GM19468 (cell line): ENCODE results near the gene GLDC.
A peak's percentile ranks its signal among the peaks of the same experiment; 100 is the strongest.
"Not testable (repeated sequence)": the region's sequence is repeated elsewhere in the genome, so short reads cannot be mapped to it uniquely, and the experiment has no call there.

Experiments
- ATAC-seq: cut with Tn5 transposase; IDR thresholded peaks from one replicate; pipeline ENCODE4 v1.9.1; 2021; ENCODE audit warnings: mild to moderate bottlenecking, moderate library complexity, moderate number of reproducible peaks; ENCODE audit not compliant: unreplicated experiment; ENCODE audit errors: extremely low read depth

Gene GLDC

DNA sequence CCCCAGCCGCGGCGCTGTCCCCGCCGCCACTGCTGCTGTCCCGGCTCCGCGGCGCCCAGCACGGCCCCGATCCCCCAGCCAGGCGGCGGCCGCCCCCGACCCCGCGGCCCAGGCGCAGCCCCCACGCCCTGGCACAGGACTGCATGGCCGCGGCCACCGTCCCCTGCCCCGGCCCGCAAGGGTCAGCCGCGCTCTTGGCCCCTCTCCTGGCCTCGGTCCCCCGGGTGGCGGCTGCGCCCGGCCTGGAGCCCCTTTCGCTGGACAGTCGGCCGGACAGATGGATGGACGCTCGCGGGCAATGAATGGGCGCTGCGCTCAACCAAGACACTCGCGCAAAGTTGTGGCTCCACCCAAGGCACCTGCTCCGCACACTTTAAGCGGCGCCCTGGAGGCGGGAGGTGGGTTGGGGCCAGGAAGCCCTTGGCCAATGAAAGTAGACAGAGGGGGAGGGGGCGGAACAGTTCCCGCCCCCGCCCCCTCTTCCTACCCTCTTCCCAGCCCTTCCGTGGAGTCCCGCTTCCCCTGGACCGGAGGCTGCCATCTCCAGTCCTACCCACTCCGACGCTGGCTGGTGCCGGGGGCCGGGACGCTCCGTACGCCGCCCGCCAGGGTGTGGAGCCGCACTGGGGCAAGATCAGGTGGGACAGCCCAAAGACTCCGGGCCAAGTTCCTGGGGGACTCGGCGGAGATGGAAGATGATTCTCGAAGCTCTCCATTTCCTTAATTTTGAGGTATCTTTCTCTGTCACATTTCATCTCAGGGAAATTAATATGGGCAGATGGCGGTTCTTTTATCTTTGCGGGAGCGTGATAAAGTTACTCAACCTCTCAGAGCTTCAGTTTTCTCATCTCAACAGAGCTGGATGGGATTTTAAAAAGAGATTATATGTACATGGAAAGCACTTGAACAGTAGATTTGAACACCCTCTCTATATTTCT, at the start of gene GLDC:
GLDC (minus strand) TSS at position 375 of the 938 bp plus-strand sequence; CDS start at position 145, 230 bp downstream.
- peak; percentile 75 for ATAC-seq

DNA sequence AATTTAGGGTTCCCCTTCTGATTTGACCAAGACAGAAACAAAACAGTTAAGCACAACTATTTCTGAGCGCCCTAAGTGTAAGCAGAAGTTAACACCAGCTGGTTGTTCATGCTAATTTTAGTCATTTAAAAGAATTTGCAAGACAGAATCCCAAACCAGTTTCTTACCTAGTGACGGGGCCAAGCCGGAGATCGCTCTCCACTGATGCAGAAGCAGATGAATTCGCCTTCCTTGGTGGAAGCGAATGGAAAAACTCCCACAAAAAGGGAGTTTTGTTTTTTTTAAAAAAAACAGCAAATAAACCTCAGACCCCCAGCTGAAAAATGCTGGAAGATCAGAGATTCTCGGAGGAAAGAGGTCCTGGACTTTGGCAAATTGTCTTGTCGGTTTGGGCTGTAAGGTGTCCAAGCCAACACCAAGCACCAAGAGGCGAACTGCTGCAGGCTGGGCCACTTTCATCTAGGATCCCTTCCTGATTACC, 47.4 kb upstream of the GLDC start:
- ATAC-seq, result no peak

DNA sequence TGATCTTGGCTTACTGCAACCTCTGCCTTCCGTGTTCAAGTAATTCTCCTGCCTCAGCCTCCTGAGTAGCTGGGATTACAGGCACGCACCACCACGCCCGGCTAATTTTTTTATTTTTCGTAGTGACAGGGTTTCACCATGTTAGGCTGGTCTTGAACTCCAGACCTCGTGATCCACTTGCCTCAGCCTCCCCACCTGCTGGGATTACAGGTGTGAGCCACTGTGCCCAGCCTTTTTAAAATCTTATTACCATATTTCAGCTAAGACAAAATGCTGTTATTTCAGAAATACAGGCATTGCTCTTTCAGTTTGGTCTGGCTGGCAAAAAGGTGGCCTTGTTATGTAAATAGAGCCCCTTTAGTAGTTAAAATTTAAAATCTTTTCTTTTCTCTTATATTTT, 46.9 kb upstream of the GLDC start:
- no peak for ATAC-seq

DNA sequence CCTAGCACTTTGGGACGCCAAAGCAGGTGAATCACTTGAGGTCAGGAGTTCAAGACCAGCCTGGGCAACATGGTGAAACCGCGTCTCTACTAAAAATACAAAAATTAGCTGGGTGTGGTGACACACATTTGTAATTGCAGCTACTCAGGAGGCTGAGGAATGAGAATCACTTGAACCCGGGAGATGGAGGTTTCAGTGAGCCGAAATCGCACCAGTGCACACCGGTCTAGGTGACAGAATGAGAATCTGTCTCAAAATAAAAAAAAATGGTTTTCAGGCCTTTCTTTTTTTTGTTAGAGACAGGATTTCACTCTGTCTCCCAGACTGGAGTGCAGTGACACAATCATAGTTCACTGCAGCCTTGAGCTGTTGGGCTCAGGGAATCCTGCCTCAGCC, 45.1 kb upstream of the GLDC start:
- ATAC-seq, result not testable (repeated sequence)

DNA sequence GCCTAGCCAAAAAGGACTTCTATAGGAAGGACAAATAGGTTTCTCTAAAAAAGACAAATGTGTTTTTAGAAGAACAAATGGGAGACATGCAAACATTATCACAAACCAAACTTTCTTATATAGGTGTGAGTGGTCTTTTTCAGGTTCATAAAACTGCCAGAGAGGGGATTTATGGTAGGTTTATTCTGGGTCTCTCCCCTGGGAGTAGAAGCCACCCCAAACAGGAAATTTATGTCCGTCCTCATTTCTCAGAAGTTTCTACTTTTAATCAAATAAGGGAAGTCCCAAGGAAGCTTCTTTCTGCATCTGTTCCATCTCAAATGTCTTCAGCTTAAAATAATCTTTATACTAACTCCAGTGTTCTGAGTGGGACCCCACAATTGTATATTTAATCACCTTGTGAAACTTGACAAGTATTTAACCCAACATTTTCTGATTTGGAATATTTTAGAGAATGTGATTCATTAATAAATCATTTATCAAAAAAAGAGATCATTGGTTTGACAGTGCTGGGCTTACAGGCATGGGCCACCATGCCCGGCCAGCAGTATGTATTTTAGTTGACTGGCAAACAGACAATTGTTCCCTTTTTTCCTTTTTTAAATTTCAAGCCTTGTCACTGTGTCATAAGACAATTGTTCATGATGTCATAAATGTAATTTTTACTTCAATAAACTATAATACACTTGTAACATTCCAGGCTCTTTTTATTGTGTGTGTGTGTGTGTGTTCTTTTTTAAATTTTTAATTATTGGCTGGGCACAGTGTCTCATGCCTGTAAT, 44.6 kb upstream of the GLDC start:
- no peak for ATAC-seq

DNA sequence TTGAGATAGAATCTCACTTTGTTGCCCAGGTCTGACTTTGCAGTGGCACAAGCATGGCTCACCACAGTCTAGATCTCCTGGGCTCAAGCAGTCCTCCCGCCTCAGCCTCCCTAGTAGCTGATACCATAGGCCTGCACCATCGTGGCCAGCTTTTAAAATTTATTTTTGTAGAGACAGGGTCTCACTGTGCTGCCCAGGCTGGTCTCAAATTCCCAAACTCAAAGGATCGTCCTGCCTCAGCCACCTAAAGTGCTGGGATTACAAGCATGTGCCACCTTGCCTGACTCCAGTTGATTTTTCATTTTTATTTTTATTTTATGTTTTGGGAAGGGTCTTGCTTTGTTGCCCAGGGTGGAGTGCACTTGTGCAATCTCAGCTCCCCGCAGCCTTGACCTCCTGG, 41.7 kb upstream of the GLDC start:
- ATAC-seq, result no peak

DNA sequence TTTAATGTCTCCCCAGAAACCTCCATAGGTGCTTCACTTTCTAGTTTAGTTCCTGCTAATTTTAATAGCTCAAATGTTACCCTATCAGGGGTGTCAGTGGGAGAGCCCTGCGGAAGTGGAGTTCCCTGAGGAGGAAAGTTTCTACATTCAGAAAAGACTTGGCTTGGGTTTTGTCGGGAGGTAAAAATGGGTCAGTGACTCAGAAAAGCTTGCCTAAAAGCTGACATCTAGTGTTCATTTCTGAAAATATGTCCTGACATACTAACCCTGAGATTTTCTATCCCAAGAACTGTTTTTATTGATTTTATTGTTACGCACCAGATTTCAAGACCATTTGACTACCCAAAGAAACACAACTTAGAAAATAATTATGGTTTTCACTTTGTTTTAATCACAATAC, 40.9 kb upstream of the GLDC start:
- ATAC-seq, result no peak

DNA sequence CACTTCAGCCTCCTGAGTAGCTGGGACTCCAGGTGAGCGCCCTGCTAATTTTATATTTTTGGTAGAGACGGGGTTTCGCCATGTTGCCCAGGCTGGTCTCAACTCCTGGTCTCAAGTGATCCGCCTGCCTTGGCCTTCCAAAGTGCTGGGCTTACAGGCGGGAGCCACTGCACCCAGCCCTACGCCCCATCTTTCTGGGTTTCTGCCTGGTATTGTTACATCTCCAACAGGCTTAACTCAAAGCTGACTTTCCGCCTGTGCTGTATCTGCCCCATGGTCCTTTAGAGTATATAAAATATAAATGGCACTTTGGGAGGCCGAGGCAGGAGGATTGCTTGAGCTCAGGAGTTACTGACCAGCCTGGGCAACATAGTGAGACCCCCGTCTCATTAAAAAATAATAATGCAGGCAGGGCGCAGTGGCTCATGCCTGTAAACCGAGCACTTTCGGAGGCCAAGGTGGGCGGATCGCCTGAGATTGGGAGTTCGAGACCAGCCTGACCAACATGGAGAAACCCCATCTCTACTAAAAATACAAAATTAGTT, 36.5 kb upstream of the GLDC start:
- no peak for ATAC-seq

DNA sequence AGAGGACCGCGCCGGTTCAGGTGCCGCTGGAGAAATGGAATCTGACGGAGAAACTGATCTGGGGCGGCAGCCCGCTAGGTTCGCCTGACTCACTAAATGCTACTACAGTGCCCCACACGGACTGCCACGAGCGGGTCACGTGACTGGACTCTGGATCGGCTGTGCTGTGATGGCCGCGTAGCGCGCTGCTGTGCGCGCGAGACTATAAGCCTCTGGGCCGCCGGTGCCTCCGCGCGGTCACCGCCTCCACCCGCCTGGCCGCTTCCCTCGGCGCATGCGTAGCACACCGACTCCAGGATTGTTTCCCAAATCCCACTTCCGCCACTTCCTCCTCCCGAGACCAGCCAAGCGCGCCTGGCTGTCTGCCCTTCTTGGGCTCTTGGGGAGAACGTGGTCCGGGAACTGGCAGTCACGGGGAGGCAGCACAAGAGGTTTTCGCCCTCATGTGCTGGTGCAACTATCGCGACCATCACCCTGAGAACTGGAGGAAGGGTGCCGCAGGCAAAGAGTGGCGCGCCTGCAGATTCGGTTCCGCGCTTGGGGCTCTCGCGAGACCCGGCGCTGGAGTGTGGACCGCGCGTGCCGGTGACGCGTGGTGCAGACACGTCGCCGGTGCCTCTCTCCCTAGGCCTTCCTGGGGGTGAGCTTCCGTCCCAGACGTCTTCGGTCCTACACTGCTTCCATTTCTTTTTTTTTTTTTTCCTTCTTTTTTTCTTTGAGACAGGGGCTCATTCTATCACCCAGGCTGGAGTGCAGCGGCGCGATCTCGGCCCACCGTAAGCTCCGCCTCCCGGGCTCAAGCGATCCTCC, 35.8 kb upstream of the GLDC start:
- ATAC-seq, result peak; percentile 64

DNA sequence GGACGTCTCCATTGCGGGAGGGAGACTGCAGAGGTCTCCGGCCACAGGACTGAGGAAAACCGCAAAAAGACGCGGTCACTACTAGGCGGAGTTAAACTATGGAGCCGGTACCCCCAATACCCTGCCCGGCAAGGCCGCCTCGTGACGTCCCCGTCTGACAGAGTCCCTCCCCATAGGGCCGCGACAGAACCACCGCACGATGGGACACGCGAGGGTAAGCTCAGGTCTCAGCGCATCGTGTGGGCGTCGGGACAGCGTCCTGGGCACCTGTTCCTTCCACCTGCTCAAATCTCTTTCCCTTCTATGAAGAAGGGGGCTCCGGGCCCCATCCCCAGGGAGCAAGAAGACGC, 35.2 kb upstream of the GLDC start:
- ATAC-seq, result peak; percentile 2

DNA sequence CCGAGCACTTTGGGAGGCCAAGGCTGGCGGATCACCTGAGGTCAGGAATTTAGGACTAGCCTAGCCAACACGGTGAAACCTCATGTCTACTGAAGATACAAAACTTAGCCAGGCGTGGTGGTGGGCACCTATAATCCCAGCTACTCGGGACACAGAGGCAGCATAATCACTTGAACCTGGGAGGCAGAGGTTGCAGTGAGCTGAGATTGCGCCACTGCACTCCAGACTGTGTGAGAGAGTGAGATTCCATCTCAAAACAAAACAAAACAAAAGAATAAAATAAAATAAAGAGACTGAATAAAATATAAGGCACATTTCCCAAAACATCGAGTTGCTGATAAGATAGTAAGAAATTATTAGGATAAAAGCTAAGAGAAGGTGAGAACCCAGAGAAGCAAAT, 32.3 kb upstream of the GLDC start:
- no peak for ATAC-seq

DNA sequence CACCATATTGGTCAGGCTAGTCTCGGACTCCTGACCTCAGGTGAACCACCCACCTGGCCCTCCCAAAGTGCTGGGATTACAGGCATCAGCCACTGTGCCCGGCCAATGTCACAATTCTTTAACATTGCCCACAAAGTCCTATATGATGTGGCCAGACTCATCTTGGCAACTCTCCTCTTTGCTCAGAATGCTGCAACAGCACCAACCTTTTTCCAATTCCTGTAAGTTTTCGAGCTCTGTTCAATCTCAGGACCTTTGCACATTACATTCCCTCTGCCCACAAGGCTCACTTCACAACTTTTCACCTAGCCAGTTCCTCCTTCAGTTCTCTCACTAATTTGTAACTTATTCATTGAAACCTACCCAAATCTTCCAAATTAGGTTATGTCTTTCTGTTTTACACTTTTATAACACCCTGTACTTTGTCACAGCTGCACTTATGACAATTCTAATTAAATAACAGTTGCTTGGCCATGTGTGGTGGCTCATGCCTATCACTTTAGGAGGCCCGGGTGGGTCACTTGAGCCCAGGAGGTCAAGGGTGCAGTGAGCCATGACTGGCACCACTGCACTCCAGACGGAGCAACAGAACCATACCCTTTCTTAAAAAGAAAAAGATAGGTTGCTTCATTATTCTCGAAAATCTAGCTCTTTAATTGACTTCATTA, 30.9 kb upstream of the GLDC start:
- ATAC-seq, result no peak

DNA sequence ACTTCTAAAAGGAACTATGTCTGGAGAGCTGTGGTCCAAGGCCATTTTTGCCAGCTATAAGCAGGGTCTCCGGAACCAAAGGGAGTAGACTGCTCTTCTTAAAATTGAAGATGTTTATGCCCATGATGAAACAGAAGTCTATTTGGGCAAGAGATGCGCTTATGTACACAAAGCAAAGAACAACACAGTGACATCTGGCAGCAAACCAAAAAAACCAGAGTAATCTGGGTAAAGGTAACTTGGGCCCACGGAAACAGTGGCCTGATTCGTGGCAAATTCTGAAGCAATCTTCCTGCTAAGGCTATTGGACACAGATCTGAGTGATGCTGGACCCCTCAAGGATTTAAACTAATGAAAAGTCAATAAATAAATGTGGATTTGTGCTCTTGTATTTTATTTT, 29.7 kb upstream of the GLDC start:
- ATAC-seq, result no peak

DNA sequence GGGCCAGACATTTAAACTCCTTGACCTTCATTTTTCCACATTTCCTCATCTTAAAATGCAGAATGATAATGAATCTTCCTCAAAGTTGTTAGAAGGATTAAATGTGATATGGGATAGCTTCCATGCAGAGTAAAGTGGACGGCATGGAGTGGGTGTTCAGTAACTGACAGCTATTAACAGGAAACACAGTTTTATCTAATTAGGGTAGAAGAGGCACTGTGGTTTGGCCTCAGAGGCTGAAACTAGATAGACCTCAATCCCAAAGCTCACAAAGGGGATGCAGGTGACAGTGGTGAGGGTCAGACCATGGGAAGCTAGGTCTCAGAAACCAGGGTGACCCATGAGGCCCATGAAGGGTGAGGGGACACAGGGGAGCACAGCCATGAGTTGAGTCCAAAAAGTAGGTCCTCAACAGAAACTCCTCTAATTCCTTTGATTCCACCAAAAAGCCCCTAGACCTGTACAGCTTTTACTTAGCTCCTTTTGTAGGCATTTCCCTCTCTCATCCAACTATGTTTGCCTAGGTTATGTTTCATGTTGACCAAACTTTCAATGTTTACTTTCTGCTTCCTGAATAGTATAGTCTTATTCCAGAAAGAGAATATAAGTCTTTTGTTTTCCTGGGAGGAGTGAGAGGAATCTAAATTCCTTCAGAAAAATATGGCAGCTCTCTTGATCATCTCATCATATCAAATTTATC, 27.9 kb upstream of the GLDC start:
- no peak for ATAC-seq

DNA sequence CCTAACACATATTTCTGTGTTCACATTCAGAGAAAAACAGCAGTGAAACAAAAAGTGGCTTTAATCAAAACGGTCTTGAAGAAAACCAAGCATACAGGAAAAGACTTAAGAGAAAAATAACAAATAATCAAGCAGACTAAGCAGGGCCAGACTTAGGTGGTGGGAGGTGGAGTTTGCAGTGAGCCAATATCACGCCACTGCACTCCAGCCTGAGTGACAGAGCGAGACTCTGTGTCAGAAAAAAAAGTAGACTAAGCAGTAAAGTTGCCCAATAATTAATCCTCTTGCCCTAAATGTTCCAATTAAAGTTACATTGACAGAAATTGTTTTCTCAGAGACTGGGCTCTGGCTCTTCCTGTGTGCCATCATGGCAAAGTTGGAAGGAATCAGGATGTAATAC, 26.6 kb upstream of the GLDC start:
- ATAC-seq, result no peak

DNA sequence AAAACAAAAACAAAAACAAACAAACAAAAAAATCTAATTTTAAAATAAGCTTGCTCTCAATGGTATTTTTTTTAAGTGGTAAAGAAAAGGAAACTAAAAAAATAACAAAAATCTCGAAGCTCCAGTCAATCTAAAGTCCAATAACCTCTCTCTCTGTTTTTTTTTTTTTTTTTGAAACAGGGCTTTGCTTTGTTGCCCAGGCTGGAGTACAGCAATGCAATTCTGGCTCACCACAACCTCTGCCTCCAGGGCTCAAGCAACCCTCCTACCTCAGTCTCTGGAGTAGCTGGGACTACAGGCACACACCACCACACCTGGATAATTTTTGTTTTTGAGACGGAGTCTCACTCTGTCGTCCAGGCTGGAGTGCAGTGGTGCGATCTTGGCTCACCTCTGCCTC, 25.9 kb upstream of the GLDC start:
- ATAC-seq, result no peak

DNA sequence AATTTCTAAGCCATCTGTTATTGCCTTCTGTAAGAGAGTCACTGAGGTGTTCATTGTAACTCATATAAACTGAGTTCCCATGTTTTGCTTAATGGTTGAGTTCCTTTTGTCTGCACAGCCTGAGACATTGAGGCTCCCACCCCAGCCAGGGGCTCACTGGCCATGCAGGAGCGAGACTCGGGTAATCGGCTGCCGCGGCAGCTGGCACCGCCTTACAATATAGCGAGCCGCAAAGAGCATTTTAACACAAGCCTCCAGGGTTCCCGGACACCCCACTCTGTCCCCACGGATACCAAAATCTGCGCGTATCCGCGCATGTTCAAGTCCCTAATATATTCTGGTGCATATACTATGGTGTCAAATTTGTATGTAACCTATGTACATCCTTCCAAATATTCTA, 24.4 kb upstream of the GLDC start:
- ATAC-seq, result no peak

DNA sequence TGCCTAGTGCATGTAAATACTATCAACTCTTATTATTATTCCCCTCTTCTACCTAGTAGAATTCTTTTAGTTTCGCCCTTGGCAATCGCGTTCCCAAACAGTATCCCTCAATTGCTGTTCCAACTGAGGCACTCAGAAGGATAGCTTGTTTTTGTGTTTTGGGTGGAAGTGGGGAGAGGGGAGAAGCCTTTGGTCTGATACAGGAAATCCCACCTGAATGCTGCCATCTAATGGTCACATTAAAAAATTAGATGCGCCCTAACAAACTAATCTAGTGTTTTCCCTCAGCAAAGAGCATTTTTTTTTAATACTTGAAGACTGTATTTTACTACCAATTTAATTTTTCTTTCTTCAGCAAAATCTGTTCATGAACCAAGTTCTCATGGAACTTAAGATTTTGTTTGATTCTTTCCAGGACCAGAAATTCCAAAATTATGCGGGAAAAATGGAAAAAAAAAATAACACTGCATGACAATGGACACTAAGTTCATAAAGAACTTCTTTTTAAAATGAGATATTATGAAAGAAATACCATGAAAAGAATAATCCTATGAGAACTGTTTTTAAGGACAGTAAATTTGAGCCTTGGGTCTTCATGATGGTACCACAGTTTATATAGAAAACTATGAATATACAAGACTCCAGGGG, 22.2 kb upstream of the GLDC start:
- ATAC-seq, result no peak

DNA sequence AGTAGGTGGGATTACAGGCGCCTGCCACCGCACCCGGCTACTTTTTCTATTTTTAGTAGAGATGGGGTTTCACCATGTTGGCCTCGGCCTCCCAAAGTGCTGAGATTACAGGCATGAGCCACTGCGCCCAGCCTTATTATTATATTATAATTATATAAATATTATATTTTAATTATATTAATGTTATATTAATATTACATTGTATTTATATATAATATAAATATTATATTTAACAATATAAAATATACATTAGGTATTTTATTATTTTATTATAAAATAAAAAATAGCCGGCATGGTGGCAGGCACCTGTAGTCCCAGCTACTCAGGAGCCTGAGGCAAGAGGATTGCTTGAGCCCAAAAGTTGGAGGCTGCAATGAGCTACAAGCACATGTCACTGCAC, 21.6 kb upstream of the GLDC start:
- no peak for ATAC-seq
